ENCODE data around the gene C6orf62.
A peak's percentile ranks its signal among the peaks of the same experiment; 100 is the strongest.
"Not testable (repeated sequence)": the region's sequence is repeated elsewhere in the genome, so short reads cannot be mapped to it uniquely, and the experiment has no call there.

Gene C6orf62

DNA sequence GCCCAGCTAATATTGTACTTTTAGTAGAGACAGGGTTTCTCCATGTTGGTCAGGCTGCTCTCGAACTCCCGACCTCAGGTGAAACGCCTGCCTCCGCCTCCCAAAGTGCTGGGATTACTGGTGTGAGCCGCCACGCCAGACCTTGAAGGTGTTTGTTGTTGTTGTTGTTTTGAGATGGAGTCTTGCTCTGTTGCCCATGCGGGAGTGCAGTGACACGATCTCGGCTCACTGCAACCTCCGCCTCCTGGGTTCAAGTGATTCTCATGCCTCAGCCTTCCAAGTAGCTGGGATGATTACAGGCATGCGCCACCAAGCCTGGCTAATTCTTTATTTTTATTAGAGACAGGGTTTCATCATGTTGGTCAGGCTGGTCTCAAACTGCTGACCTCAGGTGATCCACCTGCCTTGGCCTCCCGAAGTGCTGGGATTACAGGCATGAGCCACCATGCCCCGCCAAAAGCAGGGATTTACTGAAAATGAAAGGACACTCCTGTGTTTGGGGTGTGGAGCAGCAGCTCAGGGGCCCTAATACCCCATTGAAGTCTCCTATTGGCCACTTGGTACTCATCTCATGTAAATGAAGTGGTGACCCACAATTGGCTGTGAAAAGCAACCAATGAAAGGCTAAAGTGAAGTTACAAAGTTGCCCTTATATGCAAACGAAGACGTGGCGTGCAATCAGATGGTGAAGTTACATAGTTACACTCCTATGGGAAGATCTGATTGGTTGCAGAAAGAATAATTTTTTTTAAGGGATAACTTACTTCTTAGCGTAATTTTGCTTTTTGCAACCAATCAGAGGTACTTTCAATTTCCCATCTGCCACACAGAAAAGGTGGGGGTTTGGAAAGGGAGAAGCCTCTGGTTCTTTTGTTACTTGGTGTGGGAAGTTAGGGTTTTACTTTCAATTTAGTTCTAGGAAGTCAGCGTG lies 50.6 kb downstream of the C6orf62 start:
- DNase-seq (ENCODE audit: low read depth), result not testable (repeated sequence)

GRCh38 chr6:24667378-24667803 lies 51.6 kb downstream of the C6orf62 start:
- no peak for DNase-seq (ENCODE audit: low read depth)

DNA sequence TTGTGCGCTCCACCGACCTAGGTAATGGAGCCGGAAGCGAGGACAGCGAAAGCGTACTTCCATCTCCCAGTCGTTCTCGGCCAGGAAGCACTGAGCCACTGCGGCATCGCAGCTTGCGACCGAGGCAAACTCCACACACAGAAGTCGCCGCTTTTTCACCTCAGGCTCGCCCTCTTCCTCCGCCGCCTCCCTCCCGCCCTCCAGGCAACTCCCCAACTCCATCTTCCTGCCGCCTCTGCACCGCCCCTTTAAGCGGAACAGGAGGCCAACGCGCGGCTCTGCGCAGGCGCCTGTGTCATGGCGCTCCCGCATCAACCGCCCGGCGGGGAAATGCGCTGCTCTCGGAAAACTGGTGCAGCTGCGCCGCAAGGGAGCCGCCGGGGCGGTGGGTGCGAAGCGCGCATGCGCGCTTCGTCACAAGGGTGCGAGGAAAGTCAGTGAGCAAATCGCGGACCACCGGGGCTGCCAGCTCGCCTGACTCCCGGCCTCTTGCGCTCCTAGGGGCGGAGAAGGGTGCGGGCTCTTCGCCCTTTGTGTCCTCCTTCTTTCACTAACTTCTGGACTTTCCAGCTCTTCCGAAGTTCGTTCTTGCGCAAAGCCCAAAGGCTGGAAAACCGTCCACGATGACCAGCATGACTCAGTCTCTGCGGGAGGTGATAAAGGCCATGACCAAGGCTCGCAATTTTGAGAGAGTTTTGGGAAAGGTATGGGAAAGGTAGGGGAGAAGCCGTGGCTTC lies 52.1 kb downstream of the C6orf62 start, which contains the start of the genes ACOT13 and TDP2:
Gene ACOT13, plus strand, starts transcription at position 437 of the 737 bp plus-strand sequence. Its CDS starts 187 bp downstream, at position 624.
Gene TDP2, minus strand, starts transcription at position 259 of the 737 bp plus-strand sequence. Its CDS starts 37 bp downstream, at position 222.
- peak; percentile 96 for DNase-seq (ENCODE audit: low read depth)

DNA sequence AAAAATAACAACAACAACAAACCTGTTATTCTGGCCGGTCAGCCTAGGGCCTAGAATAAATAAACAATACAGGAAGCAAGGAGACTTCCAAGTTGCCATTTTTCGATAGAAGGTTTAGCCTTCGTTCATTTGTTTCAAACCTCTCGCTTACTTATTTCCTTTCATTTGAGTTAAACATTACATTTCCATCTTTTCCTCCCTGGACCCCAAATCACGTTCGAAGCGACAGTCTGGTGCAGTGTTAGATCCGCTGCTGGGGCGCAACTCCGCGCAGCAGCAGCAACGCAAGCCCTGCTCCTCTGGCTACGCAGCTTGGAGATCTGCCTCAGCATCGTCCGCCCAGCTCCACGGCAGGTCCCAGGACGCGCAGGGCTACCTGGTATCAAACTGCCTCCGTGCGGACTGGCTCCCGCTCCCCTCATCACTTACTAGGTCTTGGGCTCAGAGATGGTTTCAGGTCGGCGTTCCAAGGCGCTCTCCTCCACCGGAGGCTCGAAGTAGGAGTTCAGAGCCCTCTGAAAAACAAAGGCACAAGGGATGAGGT lies 52.8 kb downstream of the C6orf62 start:
- DNase-seq (ENCODE audit: low read depth), result no peak

DNA sequence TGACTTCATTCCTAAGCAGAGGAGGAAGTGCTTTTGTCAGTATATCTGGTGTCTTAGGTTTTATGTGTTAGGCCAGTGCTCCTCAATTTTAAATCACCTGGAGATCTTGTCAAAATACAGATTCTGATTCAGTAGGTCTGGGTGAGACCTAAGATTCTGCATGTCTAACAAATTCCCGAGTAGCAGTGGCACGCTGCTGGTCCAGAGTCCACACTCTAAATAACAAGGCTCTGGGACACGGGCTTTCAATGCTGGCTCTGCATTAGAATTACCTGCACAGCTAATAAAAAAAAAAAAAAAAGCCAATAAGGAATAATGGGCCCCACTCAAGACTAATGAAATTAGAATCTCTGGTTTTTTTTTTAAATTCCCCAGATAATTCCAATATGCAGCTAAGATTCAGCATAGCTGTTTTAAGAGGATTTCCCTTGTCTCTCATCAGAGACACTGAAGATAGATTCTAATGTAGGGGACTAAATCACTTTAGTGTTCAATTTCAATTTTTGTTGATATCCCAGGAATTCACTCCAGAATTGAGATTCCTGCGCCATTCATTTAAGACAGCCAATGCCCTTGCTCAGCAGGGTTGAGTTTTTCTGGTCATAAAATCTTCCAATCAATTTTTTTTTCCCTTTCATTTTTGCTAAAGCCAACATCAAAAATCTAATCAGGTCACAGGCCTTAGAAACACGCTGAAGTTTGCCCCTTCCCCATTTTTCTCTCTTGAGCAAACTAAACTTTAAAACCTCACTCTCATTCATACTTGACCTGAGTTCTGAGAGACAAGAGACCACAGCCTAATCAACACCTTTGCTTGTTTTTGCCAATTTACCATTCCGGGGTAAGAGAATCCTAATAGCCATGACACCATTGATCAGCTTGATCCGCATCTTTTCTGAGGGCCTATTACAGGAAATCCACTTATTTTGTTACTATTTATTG lies 54.6 kb downstream of the C6orf62 start:
- no peak for DNase-seq (ENCODE audit: low read depth)

DNA sequence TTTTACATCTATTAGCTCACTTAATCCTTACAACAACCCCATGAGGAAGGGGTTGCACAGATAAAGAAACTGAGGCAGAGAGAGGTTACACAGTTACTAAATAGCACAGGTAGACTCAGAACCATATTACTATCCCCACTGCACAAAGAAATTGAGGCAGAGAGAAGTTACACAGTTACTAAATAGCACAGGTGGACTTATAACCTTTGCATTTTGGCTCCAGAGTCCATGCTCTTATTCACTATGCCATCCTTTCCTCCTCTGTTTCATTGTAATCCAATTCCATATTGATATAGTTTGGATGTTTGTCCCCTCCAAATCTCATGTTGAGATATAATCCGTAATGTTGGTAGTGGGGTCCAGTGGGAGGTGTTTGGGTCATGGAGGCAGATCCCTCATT lies 55.8 kb downstream of the C6orf62 start:
- no peak for DNase-seq (ENCODE audit: low read depth)

GRCh38 chr6:24662236-24662635 lies 56.7 kb downstream of the C6orf62 start:
- DNase-seq (ENCODE audit: low read depth), result no peak

DNA sequence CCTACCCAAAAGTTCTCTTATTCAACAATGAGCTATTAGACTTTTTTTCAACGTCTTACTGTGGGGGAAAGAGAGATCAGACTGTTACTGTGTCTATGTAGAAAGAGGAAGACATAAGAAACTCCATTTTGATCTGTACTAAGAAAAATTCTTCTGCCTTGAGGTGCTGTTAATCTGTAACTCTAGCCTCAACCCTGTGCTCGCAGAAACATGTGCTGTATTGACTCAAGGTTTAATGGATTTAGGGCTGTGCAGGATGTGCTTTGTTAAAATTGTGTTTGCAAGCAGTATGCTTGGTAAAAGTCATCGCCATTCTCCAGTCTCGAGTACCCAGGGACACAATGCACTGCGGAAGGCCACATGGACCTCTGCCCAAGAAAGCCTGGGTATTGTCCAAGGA lies 57.2 kb downstream of the C6orf62 start:
- not testable (repeated sequence) for DNase-seq (ENCODE audit: low read depth)

- DNase-seq (ENCODE audit: low read depth), result no peak
These were observed 58.8 kb downstream of the C6orf62 start for GRCh38 chr6:24660105-24660504.

DNA sequence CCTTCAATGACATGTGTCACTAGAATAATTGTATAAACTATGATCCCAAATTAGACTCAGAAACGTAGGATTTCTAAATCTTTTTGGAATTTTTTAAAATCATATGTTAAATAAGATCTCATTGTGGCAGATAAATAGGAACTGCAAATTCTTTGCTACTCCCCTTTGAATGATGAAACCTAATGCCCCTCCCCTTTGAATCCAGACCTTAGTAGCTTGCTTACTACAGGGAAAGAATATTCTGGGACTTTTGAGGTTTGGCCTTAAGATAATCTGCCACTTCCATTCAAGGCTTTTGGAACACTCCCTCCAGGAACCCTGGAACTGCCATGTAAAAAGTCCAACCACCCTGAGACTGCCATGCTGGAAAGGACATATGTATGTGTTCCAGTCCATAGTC lies 59.4 kb downstream of the C6orf62 start:
- no peak for DNase-seq (ENCODE audit: low read depth)

DNA sequence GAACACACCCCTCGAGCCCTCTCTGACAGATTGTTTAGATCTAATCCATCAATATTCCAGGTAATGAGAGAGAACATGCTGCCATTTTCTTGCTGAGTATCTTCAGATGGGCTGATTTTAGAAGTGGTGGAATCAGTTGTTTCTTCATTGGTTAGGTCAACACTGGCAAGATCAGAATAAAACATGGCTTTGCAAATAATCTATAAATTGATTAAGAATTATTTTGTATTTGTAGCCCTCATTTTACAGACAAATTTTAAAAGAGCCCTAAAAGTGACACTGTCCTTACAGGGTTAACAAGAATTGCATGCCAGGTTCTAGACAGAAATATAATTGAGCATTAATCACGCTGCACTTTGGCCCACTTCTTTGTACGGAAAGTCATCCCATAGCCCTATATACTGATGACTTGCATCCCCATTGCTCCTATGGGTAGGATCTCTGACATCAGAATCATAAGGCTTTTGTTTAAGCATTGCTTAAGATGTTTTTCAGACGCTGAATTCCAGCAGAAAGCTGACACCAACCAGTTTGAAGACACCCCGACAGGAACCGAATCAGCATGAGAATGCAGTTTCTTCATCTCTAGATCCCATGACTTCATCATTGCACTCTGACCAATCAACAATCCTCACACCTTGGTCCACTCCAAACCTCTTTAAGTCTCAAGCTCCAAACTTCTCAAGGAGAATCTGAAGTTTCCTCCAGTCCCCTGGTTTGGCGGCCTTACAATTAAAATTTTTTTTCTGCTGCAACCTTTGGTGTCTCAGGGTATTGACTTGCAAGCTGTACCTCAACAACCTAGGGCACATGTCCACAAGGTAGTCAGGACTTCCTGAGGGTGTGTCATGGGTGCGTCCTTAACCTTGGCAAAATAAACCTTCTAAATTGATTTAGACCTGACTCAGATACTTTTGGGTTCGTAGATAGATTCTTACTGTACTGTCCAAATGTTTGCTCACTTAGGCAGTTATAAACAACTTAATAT lies 60.1 kb downstream of the C6orf62 start:
- peak; percentile 46 for DNase-seq (ENCODE audit: low read depth)

DNA sequence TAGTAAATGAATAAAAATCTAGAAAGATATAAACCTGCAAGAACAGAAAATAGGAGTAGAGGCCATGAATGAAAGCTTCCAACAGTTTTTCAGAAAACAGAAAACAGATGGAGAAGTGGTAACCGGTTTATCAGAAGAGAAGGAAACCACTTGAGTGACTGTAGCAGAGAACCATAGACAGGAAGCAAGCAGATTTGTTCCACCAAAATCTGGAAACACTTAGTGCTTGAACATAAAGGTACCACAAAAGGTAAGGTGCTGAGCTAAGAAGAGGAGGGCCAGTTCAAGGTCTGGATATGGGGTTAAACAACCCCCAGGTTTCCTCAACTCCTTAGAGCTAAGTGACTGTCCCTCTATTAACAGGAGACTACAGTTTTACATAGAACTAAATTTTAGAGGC lies 63.7 kb downstream of the C6orf62 start:
- DNase-seq (ENCODE audit: low read depth), result no peak
